GM19043 (cell line): ENCODE results near the gene CCSER1.
"Not testable (repeated sequence)": the region's sequence is repeated elsewhere in the genome, so short reads cannot be mapped to it uniquely, and the experiment has no call there.

Experiments used
- ATAC-seq: cut with Tn5 transposase; IDR thresholded peaks from one replicate; pipeline ENCODE4 v1.9.1; 2021; ENCODE audit warnings: low read depth; ENCODE audit not compliant: unreplicated experiment

CCSER1 gene

GRCh38 chr4:90996813-90997212, 869.6 kb downstream of the CCSER1 start:
- ATAC-seq, result peak; percentile 61

GRCh38 chr4:91015861-91016260, 888.7 kb downstream of the CCSER1 start:
- no peak for ATAC-seq

- ATAC-seq, result no peak
Observed at GRCh38 chr4:91019513-91019912, 892.3 kb downstream of the CCSER1 start.

- no peak for ATAC-seq
Observed at GRCh38 chr4:91025241-91026148, 898.3 kb downstream of the CCSER1 start.

GRCh38 chr4:91028228-91028627, 901.0 kb downstream of the CCSER1 start:
- no peak for ATAC-seq

- no peak for ATAC-seq
Observed at GRCh38 chr4:91031761-91032160, 904.6 kb downstream of the CCSER1 start.

- no peak for ATAC-seq
Observed at GRCh38 chr4:91032725-91033445, 905.7 kb downstream of the CCSER1 start.

GRCh38 chr4:91035276-91035675, 908.1 kb downstream of the CCSER1 start:
- ATAC-seq, result no peak

- no peak for ATAC-seq
Observed at GRCh38 chr4:91037951-91038350, 910.8 kb downstream of the CCSER1 start.

- ATAC-seq, result no peak
Observed at GRCh38 chr4:91057871-91058270, 930.7 kb downstream of the CCSER1 start.

- no peak for ATAC-seq
Observed at GRCh38 chr4:91058345-91058744, 931.2 kb downstream of the CCSER1 start.

GRCh38 chr4:91064157-91064853, 937.1 kb downstream of the CCSER1 start:
- no peak for ATAC-seq

GRCh38 chr4:91065117-91065516, 937.9 kb downstream of the CCSER1 start:
- ATAC-seq, result no peak

- ATAC-seq, result no peak
Observed at GRCh38 chr4:91070736-91071135, 943.5 kb downstream of the CCSER1 start.

- no peak for ATAC-seq
Observed at GRCh38 chr4:91076147-91076546, 949.0 kb downstream of the CCSER1 start.

- no peak for ATAC-seq
Observed at GRCh38 chr4:91085961-91086360, 958.8 kb downstream of the CCSER1 start.

GRCh38 chr4:91087743-91088142, 960.5 kb downstream of the CCSER1 start:
- no peak for ATAC-seq

GRCh38 chr4:91089178-91089577, 962.0 kb downstream of the CCSER1 start:
- no peak for ATAC-seq

GRCh38 chr4:91092398-91092980, 965.3 kb downstream of the CCSER1 start:
- no peak for ATAC-seq

- not testable (repeated sequence) for ATAC-seq
Observed at GRCh38 chr4:91094220-91094619, 967.0 kb downstream of the CCSER1 start.

GRCh38 chr4:91099666-91100065, 972.5 kb downstream of the CCSER1 start:
- no peak for ATAC-seq
